B cell (primary cell): Measurements from ENCODE around the gene CACNA1A. TPM values are rescaled to one million over a fixed set of nuclear protein-coding genes. Genes with fewer than 3 reads are reported as not detected.

Source experiments
- ATAC-seq: fragments of 200-7000 bp; cut with Tn5 transposase; one replicate; pipeline ENCODE4 v1.10.0; 2021; ENCODE audit warnings: low read depth, mild to moderate bottlenecking, moderate number of reproducible peaks, moderate library complexity
- CTCF ChIA-PET: fragments of 350-600 bp; sonication (Branson Sonifier 250); formaldehyde crosslinking; loops from one replicate; lab custom pipeline; 2021; ENCODE audit warnings: antibody characterized with exemption, inconsistent platforms; lab: Charles Lee
- POLR2A ChIA-PET: fragments of 350-600 bp; sonication (Branson Sonifier 250); formaldehyde crosslinking; loops from one replicate; lab custom pipeline; 2021; ENCODE audit warnings: antibody characterized with exemption; lab: Charles Lee
- DNase-seq: peaks from one replicate; pipeline ENCODE4 v3.0.0; 2013
- H2AFZ ChIP-seq: 2 replicates; pipeline ENCODE4 v1.6.1; 2012; ENCODE audit warnings: mild to moderate bottlenecking, low read depth, low read length; ENCODE audit not compliant: insufficient read depth, poor library complexity, severe bottlenecking
- H3K27ac ChIP-seq, 2 donors: 1 replicate in 1 of 2; 2 replicates in 1 of 2; pipeline ENCODE4 v1.5.1; 2012 to 2013; ENCODE audit warnings: low read length in 2 of 2, mild to moderate bottlenecking in 2 of 2, moderate library complexity in 1 of 2
- H3K27me3 ChIP-seq, 4 experiments: fragments of 200-600 bp in 1 of 4; sonication (generic) in 1 of 4; replicated peaks in 1 of 4; 1 replicate in 2 of 4; 2 replicates in 2 of 4; pipeline versions ENCODE4 v1.6.1 to v1.7.0; 2013 to 2016; ENCODE audit warnings: low read length in 3 of 4, mild to moderate bottlenecking in 2 of 4, mixed read lengths in 1 of 4, moderate library complexity in 1 of 4; ENCODE audit not compliant: insufficient read depth in 4 of 4, control insufficient read depth in 3 of 4; ENCODE audit errors: control extremely low read depth in 1 of 4
- H3K36me3 ChIP-seq, 2 experiments: replicated peaks in 1 of 2; 1 replicate in 1 of 2; 2 replicates in 1 of 2; pipeline versions ENCODE4 v1.6.1 to v1.7.1; 2013; ENCODE audit warnings: low read length in 1 of 2; ENCODE audit not compliant: insufficient read depth in 2 of 2, control insufficient read depth in 1 of 2; ENCODE audit errors: control extremely low read depth in 1 of 2, extremely low read depth in 1 of 2
- H3K4me1 ChIP-seq, 2 donors: fragments of 200-600 bp in 1 of 2; sonication (generic) in 1 of 2; 1 replicate in 1 of 2; 2 replicates in 1 of 2; pipeline versions ENCODE4 v1.5.1 to v1.6.1; 2013 to 2017; ENCODE audit warnings: low read length in 2 of 2; ENCODE audit not compliant: control insufficient read depth in 2 of 2, insufficient read depth in 2 of 2
- H3K4me2 ChIP-seq: replicated peaks from 2 replicates; pipeline ENCODE3; 2012; ENCODE audit warnings: mild to moderate bottlenecking, low read depth, low read length; ENCODE audit not compliant: poor library complexity, severe bottlenecking
- H3K4me3 ChIP-seq, 5 experiments: fragments of 200-600 bp in 1 of 5; sonication (generic) in 1 of 5; 1 replicate in 3 of 5; 2 replicates in 2 of 5; pipeline versions ENCODE4 v1.5.1 to v1.7.0; 2011 to 2016; ENCODE audit warnings: low read length in 4 of 5, mild to moderate bottlenecking in 4 of 5, low read depth in 2 of 5, control low read depth in 1 of 5, moderate library complexity in 1 of 5; ENCODE audit not compliant: insufficient read depth in 1 of 5; ENCODE audit errors: control extremely low read depth in 1 of 5, extremely low read depth in 1 of 5
- H3K79me2 ChIP-seq: fragments of 200-600 bp; sonication (generic); one replicate; pipeline ENCODE4 v1.6.0; 2016; ENCODE audit warnings: low read length; ENCODE audit not compliant: control insufficient read depth, insufficient read depth
- H3K9ac ChIP-seq: fragments of 200-600 bp; sonication (generic); 2 replicates; pipeline ENCODE4 v1.6.1; 2017; ENCODE audit warnings: mild to moderate bottlenecking, low read length, moderate library complexity
- H3K9me3 ChIP-seq, 3 donors: one replicate each; pipeline versions ENCODE4 v1.6.1 to v1.7.1; 2013; ENCODE audit warnings: low read length in 2 of 3; ENCODE audit not compliant: control insufficient read depth in 2 of 3, insufficient read depth in 1 of 3; ENCODE audit errors: control extremely low read depth in 1 of 3
- H4K20me1 ChIP-seq: 2 replicates; pipeline ENCODE4 v1.6.0; 2012; ENCODE audit warnings: mild to moderate bottlenecking, low read length; ENCODE audit not compliant: insufficient read depth, control insufficient read depth, poor library complexity, severe bottlenecking
- H3K27ac Mint-ChIP-seq: one replicate; pipeline ENCODE4 v1.8.0; 2021; ENCODE audit warnings: mixed read lengths
- H3K27me3 Mint-ChIP-seq: one replicate; pipeline ENCODE4 v1.8.0; 2021; ENCODE audit warnings: mixed read lengths
- H3K4me1 Mint-ChIP-seq: one replicate; pipeline ENCODE4 v1.8.0; 2021; ENCODE audit warnings: mixed read lengths
- H3K4me3 Mint-ChIP-seq: one replicate; pipeline ENCODE4 v1.8.0; 2021; ENCODE audit warnings: mixed read lengths
- H3K9me3 Mint-ChIP-seq: one replicate; pipeline ENCODE4 v1.8.0; 2022; ENCODE audit warnings: mixed read lengths; ENCODE audit not compliant: insufficient read depth
- CTCF ChIP-seq: fragments of 200-600 bp; IDR thresholded peaks from one replicate; pipeline ENCODE4 v1.8.0; 2022; ENCODE audit warnings: antibody characterized with exemption, mild to moderate bottlenecking
- EZH2 ChIP-seq: IDR thresholded peaks from 2 replicates; pipeline ENCODE4 v1.6.1; 2012; ENCODE audit warnings: borderline replicate concordance, low read depth, mild to moderate bottlenecking, moderate library complexity, low read length; ENCODE audit not compliant: insufficient read depth, poor library complexity, severe bottlenecking
- WGBS: methylation state at CpG from one replicate; pipeline ENCODE4 v1.1.5; 2013; ENCODE audit warnings: missing lambda C conversion rate; ENCODE audit not compliant: insufficient coverage; 5-methylcytosine and 5-hydroxymethylcytosine counted together
- intact Hi-C: fragments of 100-400 bp; cut with micrococcal nuclease; formaldehyde crosslinking; loops from one replicate; pipeline ENCODE4 v1.10.0; 2022
- polyA plus RNA-seq: library from polyadenylated mRNA; depleted of rRNA; stranded (reverse); fragments of >200 nt; gene quantifications from 2 replicates; pipeline ENCODE4 v1.2.3, GENCODE V29; 2012
- total RNA-seq, 2 donors: library from RNA; stranded (reverse); fragments of 120-200 nt in 1 of 2; gene quantifications; 1 replicate in 1 of 2; 2 replicates in 1 of 2; pipeline versions ENCODE4 v1.2.3 to v1.2.4, GENCODE V29; 2013 to 2022

CACNA1A gene
- total and polyA plus RNA-seq, 2 donors (not counting 1 experiment from before 2014, with no cell fraction given): 1.2 to 1.3 TPM

DNA sequence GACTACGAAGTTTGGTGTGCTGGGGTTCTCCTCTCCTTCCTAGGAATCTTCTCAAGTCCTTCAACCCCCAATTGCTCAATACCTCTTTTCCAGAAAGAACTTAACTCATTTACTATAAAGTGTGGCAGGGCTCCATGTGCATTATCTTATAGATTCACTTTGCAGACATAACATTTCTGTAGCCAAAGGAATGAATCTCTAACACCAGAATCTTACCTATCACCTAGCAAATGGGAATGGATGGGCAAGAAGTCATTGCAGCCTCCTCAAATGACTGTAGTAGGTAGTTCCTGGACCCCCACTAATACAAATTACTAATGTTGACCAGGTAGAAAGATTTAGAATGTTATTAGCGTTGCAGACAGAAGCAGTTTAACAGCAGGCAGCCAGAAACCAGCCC is 5.7 kb upstream of the CACNA1A start:
- Histone ChIP-seq H3K4me3 (no peak overlapping the region), H3K27ac (no peak overlapping the region), H3K4me2 (no peak overlapping the region), H3K9ac (no peak overlapping the region), H3K27me3 (peaks cover 0 to 30% (median 23%) of the 10 kb centered on the region in 4 experiments), H4K20me1 (no peaks in the 10 kb centered on the region), H2AFZ (no peak overlapping the region), H3K9me3 (peaks cover 0 to 9% (median 0%) of the 10 kb centered on the region in 3 donors), H3K4me1 (no peaks in the 10 kb centered on the region), H3K79me2 (no peaks in the 10 kb centered on the region), H3K36me3 (no peaks in the 10 kb centered on the region)
- ChIA-PET POLR2A (no interaction called here), CTCF (no interaction called here)
- H3K27me3 Mint-ChIP-seq: peaks cover 60% of the 10 kb centered on the region
- H3K4me1 Mint-ChIP-seq: no peaks in the 10 kb centered on the region
- TF ChIP-seq EZH2 (no peak), CTCF (no peak)
- ATAC-seq: no peak
- WGBS: no CpG with 5 or more reads among the region's 2 CpGs
- no peak overlapping the region for H3K4me3 Mint-ChIP-seq
- peaks cover 4% of the 10 kb centered on the region for H3K9me3 Mint-ChIP-seq
- no peak for DNase-seq
- intact Hi-C loops: no loop called here
- H3K27ac Mint-ChIP-seq: no peak overlapping the region

DNA sequence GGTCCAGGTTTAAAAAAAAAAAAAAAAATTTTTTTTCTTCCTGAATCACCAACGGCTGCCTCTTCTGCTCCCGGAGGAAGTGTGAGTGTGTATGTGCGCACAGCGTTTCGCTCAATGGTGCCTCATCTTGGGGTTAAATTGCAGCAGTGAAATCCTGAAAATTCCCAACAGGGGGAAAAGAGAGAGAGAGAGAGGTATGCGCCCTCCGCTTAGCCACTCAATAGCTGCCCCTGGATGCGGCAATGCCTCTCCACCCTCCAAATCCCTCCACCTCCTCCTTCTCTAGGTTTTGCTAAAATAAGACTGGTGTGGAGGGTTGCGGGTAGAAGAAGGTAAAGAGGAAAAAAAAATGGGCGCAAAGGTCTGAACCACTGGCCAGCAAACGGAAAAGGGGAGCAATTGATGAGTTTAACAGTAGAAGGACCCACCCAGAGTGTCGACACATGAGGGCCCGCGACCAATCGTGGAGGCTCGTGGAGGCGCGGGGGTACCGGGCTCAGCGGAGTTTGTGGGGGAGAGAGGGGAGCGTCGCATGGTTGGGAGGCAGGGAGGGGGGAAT is 853 bp upstream of the CACNA1A start:
- WGBS: 11% methylated on average over 19 of the region's 22 CpGs
- no peaks in the 10 kb centered on the region for H3K4me1 Mint-ChIP-seq
- H3K79me2 ChIP-seq: no peaks in the 10 kb centered on the region
- TF ChIP-seq EZH2 (no peak), CTCF (no peak)
- no peak overlapping the region for H3K27ac ChIP-seq
- H3K36me3 ChIP-seq: no peaks in the 10 kb centered on the region
- H3K4me1 ChIP-seq: peaks cover 0 to 5% of the 10 kb centered on the region in 2 donors
- H3K4me2 ChIP-seq: no peak overlapping the region
- peaks cover 0 to 17% (median 0%) of the 10 kb centered on the region in 3 donors for H3K9me3 ChIP-seq
- H3K27ac Mint-ChIP-seq: no peak overlapping the region
- ATAC-seq (no peak), DNase-seq (no peak)
- H3K9me3 Mint-ChIP-seq: peaks cover 4% of the 10 kb centered on the region
- H2AFZ ChIP-seq: no peak overlapping the region
- peak overlapping the region; percentile 41 for H3K4me3 Mint-ChIP-seq
- no peak overlapping the region for H3K9ac ChIP-seq
- H3K27me3 ChIP-seq: peaks cover 0 to 52% (median 29%) of the 10 kb centered on the region in 4 experiments
- no peak overlapping the region for H3K4me3 ChIP-seq
- H3K27me3 Mint-ChIP-seq: peaks cover 72% of the 10 kb centered on the region
- no peaks in the 10 kb centered on the region for H4K20me1 ChIP-seq
- ChIA-PET CTCF (no interaction called here), POLR2A (no interaction called here)
- intact Hi-C loops: no loop called here
